Body of pancreas (tissue), 4 donors: ENCODE data around the gene SEMA4D.

Experiments
- CTCF ChIP-seq, 7 experiments: fragments of 450-650 bp in 4 of 7; fragments of 200-600 bp in 3 of 7; sonication (generic) in 3 of 7; IDR thresholded peaks; one replicate each; pipeline ENCODE4 v1.5.1; 2016 to 2019; ENCODE audit warnings: antibody characterized with exemption in 7 of 7
- POLR2A ChIP-seq, 3 donors: fragments of 450-650 bp; IDR thresholded peaks; one replicate each; pipeline ENCODE4 v1.6.1; 2016; ENCODE audit warnings: antibody characterized with exemption in 3 of 3, mild to moderate bottlenecking in 2 of 3

- TF ChIP-seq CTCF (IDR thresholded peaks at IDR 0.05) (no peak), POLR2A (IDR thresholded peaks at IDR 0.05) (no peak)
These were observed 2.1 kb upstream of the SEMA4D start for GRCh38 chr9:89500008-89500407.
